SK-N-SH treated with all-trans-retinoic acid at 6 μM for 48 hours (cell line): ENCODE measurements around the gene CFP.

ENCODE experiments used
- ATAC-seq: fragments of 200-7000 bp; cut with Tn5 transposase; 3 replicates; pipeline ENCODE4 v1.9.1; 2020; ENCODE audit warnings: mild to moderate bottlenecking, moderate library complexity
- ARNTL ChIP-seq: fragments of 450-650 bp; formaldehyde crosslinking; IDR thresholded peaks from 2 replicates; pipeline ENCODE4 v1.5.0; 2020; ENCODE audit warnings: low read depth, mild to moderate bottlenecking, moderate library complexity, borderline replicate concordance
- BACH2 ChIP-seq: fragments of 250-450 bp; sonication (Bioruptor Pico); IDR thresholded peaks from 2 replicates; pipeline ENCODE4 v1.9.0; 2021; ENCODE audit warnings: mild to moderate bottlenecking, borderline replicate concordance
- CSDC2 ChIP-seq: fragments of 250-450 bp; sonication (Bioruptor Pico); IDR thresholded peaks from 2 replicates; pipeline ENCODE4 v1.5.0; 2020; ENCODE audit warnings: mild to moderate bottlenecking, moderate library complexity
- ESRRG ChIP-seq: fragments of 250-450 bp; sonication (Bioruptor Pico); IDR thresholded peaks from 2 replicates; pipeline ENCODE4 v1.6.1; 2021; ENCODE audit warnings: mild to moderate bottlenecking
- GLIS3 ChIP-seq: fragments of 250-450 bp; sonication (Bioruptor Pico); IDR thresholded peaks from 2 replicates; pipeline ENCODE4 v1.5.0; 2020; ENCODE audit warnings: mild to moderate bottlenecking, moderate library complexity
- ISL1 ChIP-seq: fragments of 250-450 bp; sonication (Bioruptor Pico); IDR thresholded peaks from 2 replicates; pipeline ENCODE4 v2.1.2; 2022; ENCODE audit warnings: mild to moderate bottlenecking, moderate library complexity
- OSR1 ChIP-seq: fragments of 250-450 bp; sonication (Bioruptor Pico); IDR thresholded peaks from 2 replicates; pipeline ENCODE4 v1.8.0; 2022; ENCODE audit warnings: moderate library complexity, mild to moderate bottlenecking, inconsistent platforms
- PATZ1 ChIP-seq: fragments of 250-450 bp; sonication (Bioruptor Pico); IDR thresholded peaks from 2 replicates; pipeline ENCODE4 v1.8.0; 2020; ENCODE audit warnings: mild to moderate bottlenecking, moderate library complexity, borderline replicate concordance
- POU6F1 ChIP-seq: fragments of 250-450 bp; sonication (Bioruptor Pico); IDR thresholded peaks from 2 replicates; pipeline ENCODE4 v1.8.0; 2021; ENCODE audit warnings: low read depth, mild to moderate bottlenecking, moderate library complexity, borderline replicate concordance
- PPARA ChIP-seq: fragments of 250-450 bp; sonication (Bioruptor Pico); IDR thresholded peaks from 2 replicates; pipeline ENCODE4 v1.5.0; 2020; ENCODE audit warnings: mild to moderate bottlenecking, borderline replicate concordance
- RARB ChIP-seq: fragments of 250-450 bp; sonication (Bioruptor Pico); IDR thresholded peaks from 2 replicates; pipeline ENCODE4 v1.8.0; 2021; ENCODE audit warnings: mild to moderate bottlenecking, moderate library complexity
- SNAI2 ChIP-seq: fragments of 250-450 bp; sonication (Bioruptor Pico); IDR thresholded peaks from 2 replicates; pipeline ENCODE4 v1.5.0; 2020; ENCODE audit warnings: mild to moderate bottlenecking, moderate library complexity
- TCF4 ChIP-seq: fragments of 250-450 bp; sonication (Bioruptor Pico); IDR thresholded peaks from 2 replicates; pipeline ENCODE4 v1.8.0; 2021; ENCODE audit warnings: mild to moderate bottlenecking, moderate library complexity, borderline replicate concordance
- TOX ChIP-seq: fragments of 250-450 bp; sonication (Bioruptor Pico); IDR thresholded peaks from 2 replicates; pipeline ENCODE4 v1.8.0; 2021; ENCODE audit warnings: mild to moderate bottlenecking, moderate library complexity, borderline replicate concordance
- TSHZ2 ChIP-seq: fragments of 250-450 bp; sonication (Bioruptor Pico); IDR thresholded peaks from 2 replicates; pipeline ENCODE4 v1.5.0; 2020; ENCODE audit warnings: mild to moderate bottlenecking, moderate library complexity
- ZFP3 ChIP-seq: fragments of 250-450 bp; sonication (Bioruptor Pico); IDR thresholded peaks from 2 replicates; pipeline ENCODE4 v1.5.0; 2020; ENCODE audit warnings: mild to moderate bottlenecking, moderate library complexity
- ZNF565 ChIP-seq: fragments of 450-650 bp; formaldehyde crosslinking; conservative IDR thresholded peaks from 2 replicates; pipeline ENCODE4 v1.5.0; 2020; ENCODE audit warnings: low read depth, mild to moderate bottlenecking, moderate library complexity
- ZNF70 ChIP-seq: fragments of 450-650 bp; formaldehyde crosslinking; IDR thresholded peaks from 2 replicates; pipeline ENCODE4 v1.5.0; 2020; ENCODE audit warnings: mild to moderate bottlenecking, moderate library complexity
- ZNF8 ChIP-seq: fragments of 450-650 bp; formaldehyde crosslinking; IDR thresholded peaks from 2 replicates; pipeline ENCODE4 v1.5.0; 2020; ENCODE audit warnings: mild to moderate bottlenecking, moderate library complexity
- TF ChIP-seq, protein P1 (sequence below): fragments of 250-450 bp; sonication (Bioruptor Pico); IDR thresholded peaks from 2 replicates; pipeline ENCODE4 v1.5.1; 2020; ENCODE audit warnings: low read depth, mild to moderate bottlenecking, moderate library complexity
- TF ChIP-seq, protein P2 (sequence below): fragments of 250-450 bp; sonication (Bioruptor Pico); IDR thresholded peaks from 2 replicates; pipeline ENCODE4 v1.5.1; 2021; ENCODE audit warnings: mild to moderate bottlenecking, moderate library complexity

The CFP gene

DNA sequence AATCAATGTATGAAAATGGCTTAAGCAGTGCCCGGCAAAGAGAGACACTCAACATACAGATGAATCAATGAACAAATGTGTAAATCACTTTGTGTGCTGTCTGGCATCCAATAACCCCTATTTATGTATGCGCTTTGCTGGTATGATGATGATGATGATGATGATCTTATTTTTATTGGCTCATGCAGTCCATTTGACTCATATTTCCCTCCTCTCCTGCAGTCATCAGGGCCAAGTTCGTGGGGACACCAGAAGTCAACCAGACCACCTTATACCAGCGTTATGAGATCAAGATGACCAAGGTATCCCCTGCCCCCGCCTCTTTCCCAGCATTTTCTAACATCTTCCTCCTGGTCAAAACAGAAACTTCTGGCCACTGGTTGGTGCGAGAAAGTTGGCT lies 45.0 kb downstream of the CFP start:
- TF ChIP-seq CSDC2 (no peak), ISL1 (no peak), ZFP3 (CRISPR knock-in tag) (no peak), BACH2 (CRISPR knock-in tag) (no peak), RARB (CRISPR knock-in tag) (no peak), PPARA (CRISPR knock-in tag) (no peak), ZNF70 (CRISPR knock-in tag) (no peak), TSHZ2 (CRISPR knock-in tag) (no peak), GLIS3 (CRISPR knock-in tag) (no peak), ZNF565 (CRISPR knock-in tag) (no peak), ZNF8 (CRISPR knock-in tag) (no peak), TOX (no peak), TCF4 (no peak)
- TF ChIP-seq, protein P1, sequence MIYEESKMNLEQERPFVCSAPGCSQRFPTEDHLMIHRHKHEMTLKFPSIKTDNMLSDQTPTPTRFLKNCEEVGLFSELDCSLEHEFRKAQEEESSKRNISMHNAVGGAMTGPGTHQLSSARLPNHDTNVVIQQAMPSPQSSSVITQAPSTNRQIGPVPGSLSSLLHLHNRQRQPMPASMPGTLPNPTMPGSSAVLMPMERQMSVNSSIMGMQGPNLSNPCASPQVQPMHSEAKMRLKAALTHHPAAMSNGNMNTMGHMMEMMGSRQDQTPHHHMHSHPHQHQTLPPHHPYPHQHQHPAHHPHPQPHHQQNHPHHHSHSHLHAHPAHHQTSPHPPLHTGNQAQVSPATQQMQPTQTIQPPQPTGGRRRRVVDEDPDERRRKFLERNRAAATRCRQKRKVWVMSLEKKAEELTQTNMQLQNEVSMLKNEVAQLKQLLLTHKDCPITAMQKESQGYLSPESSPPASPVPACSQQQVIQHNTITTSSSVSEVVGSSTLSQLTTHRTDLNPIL (CRISPR knock-in tag): no peak
- TF ChIP-seq, protein P2, sequence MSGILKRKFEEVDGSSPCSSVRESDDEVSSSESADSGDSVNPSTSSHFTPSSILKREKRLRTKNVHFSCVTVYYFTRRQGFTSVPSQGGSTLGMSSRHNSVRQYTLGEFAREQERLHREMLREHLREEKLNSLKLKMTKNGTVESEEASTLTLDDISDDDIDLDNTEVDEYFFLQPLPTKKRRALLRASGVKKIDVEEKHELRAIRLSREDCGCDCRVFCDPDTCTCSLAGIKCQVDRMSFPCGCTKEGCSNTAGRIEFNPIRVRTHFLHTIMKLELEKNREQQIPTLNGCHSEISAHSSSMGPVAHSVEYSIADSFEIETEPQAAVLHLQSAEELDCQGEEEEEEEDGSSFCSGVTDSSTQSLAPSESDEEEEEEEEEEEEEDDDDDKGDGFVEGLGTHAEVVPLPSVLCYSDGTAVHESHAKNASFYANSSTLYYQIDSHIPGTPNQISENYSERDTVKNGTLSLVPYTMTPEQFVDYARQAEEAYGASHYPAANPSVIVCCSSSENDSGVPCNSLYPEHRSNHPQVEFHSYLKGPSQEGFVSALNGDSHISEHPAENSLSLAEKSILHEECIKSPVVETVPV (CRISPR knock-in tag): no peak
- TF ChIP-seq, all 23 proteins: peak for 0
- ATAC-seq: no peak

DNA sequence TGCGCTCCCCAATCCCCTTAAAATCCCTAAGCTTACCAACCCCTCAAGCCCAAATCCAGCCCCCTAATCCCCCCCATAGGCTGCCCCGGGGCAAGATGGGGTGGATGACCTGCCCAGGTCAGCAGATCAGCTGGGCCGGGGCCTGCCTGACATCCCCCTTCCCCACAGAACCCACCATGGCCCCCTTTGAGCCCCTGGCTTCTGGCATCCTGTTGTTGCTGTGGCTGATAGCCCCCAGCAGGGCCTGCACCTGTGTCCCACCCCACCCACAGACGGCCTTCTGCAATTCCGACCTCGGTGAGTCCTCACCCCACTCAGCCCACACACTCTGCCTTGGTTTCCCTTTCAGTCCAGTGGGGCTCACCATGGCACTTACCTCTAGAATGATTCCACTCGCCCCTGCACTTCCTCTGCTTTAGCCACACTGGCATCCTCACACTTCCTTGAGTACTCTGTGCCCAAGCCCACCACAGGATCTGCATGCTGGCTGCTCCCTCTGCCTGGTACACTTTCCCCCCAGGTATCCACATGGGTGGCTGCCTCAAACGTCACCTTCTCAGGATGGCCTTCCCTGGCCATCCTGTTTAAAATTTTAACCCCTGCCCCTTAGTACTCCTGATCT lies 46.4 kb downstream of the CFP start:
- no peak for ATAC-seq
- no peak for TF ChIP-seq ARNTL
- no peak for TF ChIP-seq ZNF8 (CRISPR knock-in tag)
- TF ChIP-seq, protein P1 (CRISPR knock-in tag): no peak
- no peak for TF ChIP-seq ESRRG (CRISPR knock-in tag)
- TF ChIP-seq BACH2 (CRISPR knock-in tag): no peak
- no peak for TF ChIP-seq POU6F1 (CRISPR knock-in tag)
- no peak for TF ChIP-seq TOX
- no peak for TF ChIP-seq OSR1
- no peak for TF ChIP-seq ZNF565 (CRISPR knock-in tag)
- TF ChIP-seq SNAI2 (CRISPR knock-in tag): no peak
- TF ChIP-seq PATZ1 (CRISPR knock-in tag): no peak
- TF ChIP-seq ZNF70 (CRISPR knock-in tag): no peak
